ENCODE results near the gene OSM. TPM values are rescaled to one million over a fixed set of nuclear protein-coding genes. Genes with fewer than 3 reads are reported as not detected.

Gene OSM
- total and polyA plus RNA-seq, 9 donors = 0.09 to 1.5 (median 0.33) TPM; not detected in 1

- no peaks in the 10 kb centered on the region for H3K9me3 ChIP-seq (replicated peaks; ENCODE audit: control insufficient read depth, low read depth, low read length)
- H3K27ac ChIP-seq (ENCODE audit: low read length) = no peak overlapping the region
- peaks cover 11% of the 10 kb centered on the region for H3K27me3 ChIP-seq (ENCODE audit: control insufficient read depth, insufficient read depth, low read length)
- H3K4me3 ChIP-seq (ENCODE audit: low read length) = no peak overlapping the region
- H3K4me1 ChIP-seq (ENCODE audit: control insufficient read depth, insufficient read depth, low read length) = peaks cover 3% of the 10 kb centered on the region
- no peaks in the 10 kb centered on the region for H3K36me3 ChIP-seq (ENCODE audit: control insufficient read depth, insufficient read depth, low read length)
- WGBS (ENCODE audit: insufficient coverage) = 75% methylated on average over 6 of the region's 9 CpGs
- DNase-seq = no peak
Observed at GRCh38 chr22:30265131-30265720, 1.4 kb downstream of the OSM start.

GRCh38 chr22:30263883-30264282 is 2.8 kb downstream of the OSM start:
- Histone ChIP-seq H3K27me3 (ENCODE audit: control insufficient read depth, insufficient read depth, low read length) (peaks cover 11% of the 10 kb centered on the region), H3K9me3 (replicated peaks; ENCODE audit: control insufficient read depth, low read depth, low read length) (no peaks in the 10 kb centered on the region), H3K36me3 (ENCODE audit: control insufficient read depth, insufficient read depth, low read length) (no peaks in the 10 kb centered on the region), H3K27ac (ENCODE audit: low read length) (no peak overlapping the region), H3K4me1 (ENCODE audit: control insufficient read depth, insufficient read depth, low read length) (peaks cover 3% of the 10 kb centered on the region), H3K4me3 (ENCODE audit: low read length) (no peak overlapping the region)
- 82% methylated on average over 15 of the region's 17 CpGs for WGBS (ENCODE audit: insufficient coverage)
- DNase-seq = no peak

- Histone ChIP-seq H3K4me1 (ENCODE audit: control insufficient read depth, insufficient read depth, low read length) (peaks cover 3% of the 10 kb centered on the region), H3K9me3 (replicated peaks; ENCODE audit: control insufficient read depth, low read depth, low read length) (no peaks in the 10 kb centered on the region), H3K27me3 (ENCODE audit: control insufficient read depth, insufficient read depth, low read length) (peaks cover 11% of the 10 kb centered on the region), H3K27ac (ENCODE audit: low read length) (no peak overlapping the region), H3K4me3 (ENCODE audit: low read length) (no peak overlapping the region), H3K36me3 (ENCODE audit: control insufficient read depth, insufficient read depth, low read length) (no peaks in the 10 kb centered on the region)
- WGBS (ENCODE audit: insufficient coverage) = 41% methylated on average over 21 of the region's 27 CpGs
- peak; percentile 76 for DNase-seq
Observed at GRCh38 chr22:30262917-30263741, 3.5 kb downstream of the OSM start.

GRCh38 chr22:30262112-30262511 is 4.5 kb downstream of the OSM start:
- H3K9me3 ChIP-seq (replicated peaks; ENCODE audit: control insufficient read depth, low read depth, low read length) = no peaks in the 10 kb centered on the region
- peaks cover 3% of the 10 kb centered on the region for H3K4me1 ChIP-seq (ENCODE audit: control insufficient read depth, insufficient read depth, low read length)
- H3K27me3 ChIP-seq (ENCODE audit: control insufficient read depth, insufficient read depth, low read length) = peaks cover 11% of the 10 kb centered on the region
- H3K36me3 ChIP-seq (ENCODE audit: control insufficient read depth, insufficient read depth, low read length) = no peaks in the 10 kb centered on the region
- no peak overlapping the region for H3K27ac ChIP-seq (ENCODE audit: low read length)
- no peak for DNase-seq
- H3K4me3 ChIP-seq (ENCODE audit: low read length) = no peak overlapping the region
- WGBS (ENCODE audit: insufficient coverage) = 83% methylated on average over 3 of the region's 4 CpGs

- Histone ChIP-seq H3K9me3 (replicated peaks; ENCODE audit: control insufficient read depth, low read depth, low read length) (no peaks in the 10 kb centered on the region), H3K36me3 (ENCODE audit: control insufficient read depth, insufficient read depth, low read length) (no peaks in the 10 kb centered on the region), H3K4me3 (ENCODE audit: low read length) (no peak overlapping the region), H3K27ac (ENCODE audit: low read length) (no peak overlapping the region), H3K27me3 (ENCODE audit: control insufficient read depth, insufficient read depth, low read length) (peaks cover 14% of the 10 kb centered on the region), H3K4me1 (ENCODE audit: control insufficient read depth, insufficient read depth, low read length) (peaks cover 8% of the 10 kb centered on the region)
- 87% methylated on average over 7 of the region's 8 CpGs for WGBS (ENCODE audit: insufficient coverage)
- no peak for DNase-seq
Observed at GRCh38 chr22:30261134-30261533, 5.5 kb downstream of the OSM start.

- H3K4me3 ChIP-seq (ENCODE audit: low read length) = no peak overlapping the region
- no peaks in the 10 kb centered on the region for H3K36me3 ChIP-seq (ENCODE audit: control insufficient read depth, insufficient read depth, low read length)
- no peak for DNase-seq
- H3K4me1 ChIP-seq (ENCODE audit: control insufficient read depth, insufficient read depth, low read length) = peaks cover 11% of the 10 kb centered on the region
- H3K27ac ChIP-seq (ENCODE audit: low read length) = no peak overlapping the region
- no peaks in the 10 kb centered on the region for H3K9me3 ChIP-seq (replicated peaks; ENCODE audit: control insufficient read depth, low read depth, low read length)
- H3K27me3 ChIP-seq (ENCODE audit: control insufficient read depth, insufficient read depth, low read length) = peaks cover 14% of the 10 kb centered on the region
- WGBS (ENCODE audit: insufficient coverage) = 77% methylated on average over 8 of the region's 8 CpGs
Observed at GRCh38 chr22:30260682-30261081, 6.0 kb downstream of the OSM start.

- no peak for DNase-seq
- Histone ChIP-seq H3K36me3 (ENCODE audit: control insufficient read depth, insufficient read depth, low read length) (no peaks in the 10 kb centered on the region), H3K4me1 (ENCODE audit: control insufficient read depth, insufficient read depth, low read length) (peaks cover 11% of the 10 kb centered on the region), H3K27me3 (ENCODE audit: control insufficient read depth, insufficient read depth, low read length) (peaks cover 14% of the 10 kb centered on the region), H3K4me3 (ENCODE audit: low read length) (no peak overlapping the region), H3K27ac (ENCODE audit: low read length) (no peak overlapping the region), H3K9me3 (replicated peaks; ENCODE audit: control insufficient read depth, low read depth, low read length) (no peaks in the 10 kb centered on the region)
- 79% methylated on average over 10 of the region's 11 CpGs for WGBS (ENCODE audit: insufficient coverage)
Observed at GRCh38 chr22:30260276-30260675, 6.4 kb downstream of the OSM start.

GRCh38 chr22:30254314-30254713 is 12.3 kb downstream of the OSM start:
- peaks cover 9% of the 10 kb centered on the region for H3K27me3 ChIP-seq (ENCODE audit: control insufficient read depth, insufficient read depth, low read length)
- H3K4me3 ChIP-seq (ENCODE audit: low read length) = no peak overlapping the region

GRCh38 chr22:30253205-30253852 is 13.3 kb downstream of the OSM start:
- Histone ChIP-seq H3K27ac (ENCODE audit: low read length) (peak overlapping the region; percentile 65), H3K27me3 (ENCODE audit: control insufficient read depth, insufficient read depth, low read length) (peaks cover 16% of the 10 kb centered on the region), H3K4me1 (ENCODE audit: control insufficient read depth, insufficient read depth, low read length) (peaks cover 61% of the 10 kb centered on the region), H3K9me3 (replicated peaks; ENCODE audit: control insufficient read depth, low read depth, low read length) (no peaks in the 10 kb centered on the region), H3K36me3 (ENCODE audit: control insufficient read depth, insufficient read depth, low read length) (no peaks in the 10 kb centered on the region), H3K4me3 (ENCODE audit: low read length) (no peak overlapping the region)
- peak; percentile 85 for DNase-seq
- 25% methylated on average over 14 of the region's 22 CpGs for WGBS (ENCODE audit: insufficient coverage)

More at GRCh38 chr22:30254314-30254713, 12.3 kb downstream of the OSM start:
- no peaks in the 10 kb centered on the region for H3K36me3 ChIP-seq (ENCODE audit: control insufficient read depth, insufficient read depth, low read length)
- no peaks in the 10 kb centered on the region for H3K9me3 ChIP-seq (replicated peaks; ENCODE audit: control insufficient read depth, low read depth, low read length)
- 66% methylated on average over 2 of the region's 6 CpGs for WGBS (ENCODE audit: insufficient coverage)
- DNase-seq = no peak
- no peak overlapping the region for H3K27ac ChIP-seq (ENCODE audit: low read length)
- H3K4me1 ChIP-seq (ENCODE audit: control insufficient read depth, insufficient read depth, low read length) = peaks cover 51% of the 10 kb centered on the region
